ENCODE measurements around the gene MRFAP1.

GRCh38 chr4:6617246-6617645, 23.2 kb upstream of the MRFAP1 start:
- TF ChIP-seq POLR2A (IDR thresholded peaks at IDR 0.05) = no peak
- TF ChIP-seq CTCF (IDR thresholded peaks at IDR 0.05) = no peak

Data from esophagus squamous epithelium (tissue), 4 donors.